HG03139 (cell line): ENCODE measurements around the gene CNST.
"Not testable (repeated sequence)": the region's sequence is repeated elsewhere in the genome, so short reads cannot be mapped to it uniquely, and the experiment has no call there.

Source experiments
- ATAC-seq: cut with Tn5 transposase; IDR thresholded peaks from one replicate; pipeline ENCODE4 v1.9.1; 2021; ENCODE audit not compliant: unreplicated experiment

Gene CNST

GRCh38 chr1:246558041-246558440 lies 8.2 kb upstream of the CNST start:
- ATAC-seq = no peak

GRCh38 chr1:246559310-246559709 lies 6.9 kb upstream of the CNST start:
- no peak for ATAC-seq

GRCh38 chr1:246560833-246561232 lies 5.4 kb upstream of the CNST start:
- ATAC-seq = not testable (repeated sequence)

GRCh38 chr1:246564839-246565750 lies 1.2 kb upstream of the CNST start:
- no peak for ATAC-seq

GRCh38 chr1:246565751-246566127 lies 517 bp upstream of the CNST start:
- ATAC-seq = no peak

- ATAC-seq = peak; percentile 14
These were observed 773 bp downstream of the CNST start for GRCh38 chr1:246566813-246567645.

GRCh38 chr1:246567646-246568235 lies 1.5 kb downstream of the CNST start:
- ATAC-seq = no peak

- no peak for ATAC-seq
These were observed 3.3 kb downstream of the CNST start for GRCh38 chr1:246569248-246570238.

GRCh38 chr1:246571309-246571708 lies 5.1 kb downstream of the CNST start:
- ATAC-seq = not testable (repeated sequence)

GRCh38 chr1:246571953-246572352 lies 5.7 kb downstream of the CNST start:
- ATAC-seq = no peak

GRCh38 chr1:246572785-246573184 lies 6.5 kb downstream of the CNST start:
- ATAC-seq = no peak

- no peak for ATAC-seq
These were observed 7.2 kb downstream of the CNST start for GRCh38 chr1:246573491-246573890.

- ATAC-seq = no peak
These were observed 10.4 kb downstream of the CNST start for GRCh38 chr1:246576709-246577032.

- ATAC-seq = no peak
These were observed 10.9 kb downstream of the CNST start for GRCh38 chr1:246577082-246577719.

- ATAC-seq = no peak
These were observed 11.5 kb downstream of the CNST start for GRCh38 chr1:246577720-246578106.

- ATAC-seq = peak; percentile 51
These were observed 13.6 kb downstream of the CNST start for GRCh38 chr1:246579818-246580217.

GRCh38 chr1:246580497-246581370 lies 14.5 kb downstream of the CNST start:
- ATAC-seq = no peak

GRCh38 chr1:246582301-246583055 lies 16.2 kb downstream of the CNST start:
- ATAC-seq = no peak
